Psoas muscle (tissue), 8 donors: Measurements from ENCODE around the gene TNP1. TPM values are rescaled to one million over a fixed set of nuclear protein-coding genes. Genes with fewer than 3 reads are reported as not detected.
A peak's percentile ranks its signal among the peaks of the same experiment; 100 is the strongest.

Experiments
- ATAC-seq, 4 donors: fragments of 200-7000 bp; cut with Tn5 transposase; one replicate each; pipeline ENCODE4 v1.9.1; 2020; ENCODE audit warnings: moderate library complexity in 3 of 4, mild to moderate bottlenecking in 2 of 4
- DNase-seq, 2 donors: peaks; one replicate each; pipeline ENCODE4 v3.0.0-alpha.2; 2020
- H3K27ac ChIP-seq: fragments of 200-600 bp; one replicate; pipeline ENCODE4 v1.8.0; 2022
- H3K27me3 ChIP-seq, 3 donors: fragments of 200-600 bp in 1 of 3; one replicate each; pipeline versions ENCODE4 v1.6.1 to v1.8.0; 2013 to 2022; ENCODE audit warnings: low read length in 2 of 3, mild to moderate bottlenecking in 2 of 3, moderate library complexity in 1 of 3; ENCODE audit not compliant: insufficient read depth in 3 of 3
- H3K36me3 ChIP-seq, 2 donors: fragments of 200-600 bp in 1 of 2; one replicate each; pipeline versions ENCODE4 v1.6.1 to v1.8.0; 2013 to 2022; ENCODE audit warnings: low read depth in 1 of 2, mild to moderate bottlenecking in 1 of 2, moderate library complexity in 1 of 2; ENCODE audit not compliant: insufficient read depth in 1 of 2
- H3K4me1 ChIP-seq: fragments of 200-600 bp; one replicate; pipeline ENCODE4 v1.8.0; 2022
- H3K4me3 ChIP-seq: fragments of 200-600 bp; one replicate; pipeline ENCODE4 v1.8.0; 2022; ENCODE audit warnings: mild to moderate bottlenecking
- H3K9me3 ChIP-seq: fragments of 200-600 bp; one replicate; pipeline ENCODE4 v1.8.0; 2022
- WGBS, 3 donors: extraction: QIAGEN DNeasy Blood & Tissue Kit; methylation state at CpG; one replicate each; pipeline versions ENCODE4 v1.1.6 to v1.1.7; 2013; 5-methylcytosine and 5-hydroxymethylcytosine counted together
- intact Hi-C, 2 donors: fragments of 100-400 bp; cut with DNase I; formaldehyde crosslinking; loops; one replicate each; pipeline versions ENCODE4 v1.11.0 to v1.14.2; 2022
- polyA plus RNA-seq, 3 donors: library from polyadenylated mRNA; stranded (reverse); fragments of 200-250 nt; gene quantifications; one replicate each; pipeline ENCODE4 v1.2.3, GENCODE V29; 2013
- total RNA-seq, 4 donors: library from RNA; stranded (reverse); fragmentation: NEBNext Ultra II Directional in 2 of 4; extraction: Animal tissue kit (Norgen Biotek cat#: 25700) in 2 of 4; gene quantifications; one replicate each; pipeline versions ENCODE4 v1.2.1 to v1.2.4, GENCODE V29; 2021 to 2023
- TF ChIP-seq, protein P1 (sequence below): fragments of 200-600 bp; IDR thresholded peaks from one replicate; pipeline ENCODE4 v1.8.0; 2022; ENCODE audit warnings: antibody characterized with exemption
- donor health status: healthy with polysubstance abuse.
- donor health status: DM: no; HTN: no; CAD: no; lungs with moderate emphysema.
- donor health status: Bipolar disorder and iron deficiency.
- donor health status: healthy.
- donor health status: DM: yes; HTN: yes; CAD: no.
- donor health status: DM: no; HTN: no; CAD: no.
- donor health status: DM: no; HTN: no; CAD: no.
- donor health status: DM: yes; HTN: yes; CAD: no.

Gene TNP1
- total and polyA plus RNA-seq, 7 donors = not detected

GRCh38 chr2:216856406-216857065, 3.3 kb downstream of the TNP1 start:
- intact Hi-C loops = no loop called here
- Histone ChIP-seq H3K27ac (no peak overlapping the region), H3K4me3 (no peak overlapping the region), H3K27me3 (no peaks in the 10 kb centered on the region), H3K36me3 (no peaks in the 10 kb centered on the region), H3K4me1 (peaks cover 19% of the 10 kb centered on the region), H3K9me3 (no peaks in the 10 kb centered on the region)
- 81 to 88% (median 81%) methylated on average over 5 of the region's 5 CpGs for WGBS, 3 donors
- DNase-seq = no peak
- ATAC-seq = no peak
- TF ChIP-seq, protein P1, sequence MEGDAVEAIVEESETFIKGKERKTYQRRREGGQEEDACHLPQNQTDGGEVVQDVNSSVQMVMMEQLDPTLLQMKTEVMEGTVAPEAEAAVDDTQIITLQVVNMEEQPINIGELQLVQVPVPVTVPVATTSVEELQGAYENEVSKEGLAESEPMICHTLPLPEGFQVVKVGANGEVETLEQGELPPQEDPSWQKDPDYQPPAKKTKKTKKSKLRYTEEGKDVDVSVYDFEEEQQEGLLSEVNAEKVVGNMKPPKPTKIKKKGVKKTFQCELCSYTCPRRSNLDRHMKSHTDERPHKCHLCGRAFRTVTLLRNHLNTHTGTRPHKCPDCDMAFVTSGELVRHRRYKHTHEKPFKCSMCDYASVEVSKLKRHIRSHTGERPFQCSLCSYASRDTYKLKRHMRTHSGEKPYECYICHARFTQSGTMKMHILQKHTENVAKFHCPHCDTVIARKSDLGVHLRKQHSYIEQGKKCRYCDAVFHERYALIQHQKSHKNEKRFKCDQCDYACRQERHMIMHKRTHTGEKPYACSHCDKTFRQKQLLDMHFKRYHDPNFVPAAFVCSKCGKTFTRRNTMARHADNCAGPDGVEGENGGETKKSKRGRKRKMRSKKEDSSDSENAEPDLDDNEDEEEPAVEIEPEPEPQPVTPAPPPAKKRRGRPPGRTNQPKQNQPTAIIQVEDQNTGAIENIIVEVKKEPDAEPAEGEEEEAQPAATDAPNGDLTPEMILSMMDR = no peak

- 55 to 68% (median 58%) methylated on average over 3 of the region's 3 CpGs for WGBS, 3 donors
- no peaks in the 10 kb centered on the region for H3K27me3 ChIP-seq
- peak in 3 of 4 donors; percentile 25 to 67 (median 48) for ATAC-seq
- no peaks in the 10 kb centered on the region for H3K36me3 ChIP-seq
- H3K4me3 ChIP-seq = no peak overlapping the region
- H3K27ac ChIP-seq = no peak overlapping the region
- DNase-seq = peak; percentile 36 to 80
- H3K4me1 ChIP-seq = peaks cover 19% of the 10 kb centered on the region
- TF ChIP-seq, protein P1 = no peak
- intact Hi-C loops = no loop called here
- H3K9me3 ChIP-seq = no peaks in the 10 kb centered on the region
Measured at GRCh38 chr2:216855605-216856004, 4.3 kb downstream of the TNP1 start.

DNA sequence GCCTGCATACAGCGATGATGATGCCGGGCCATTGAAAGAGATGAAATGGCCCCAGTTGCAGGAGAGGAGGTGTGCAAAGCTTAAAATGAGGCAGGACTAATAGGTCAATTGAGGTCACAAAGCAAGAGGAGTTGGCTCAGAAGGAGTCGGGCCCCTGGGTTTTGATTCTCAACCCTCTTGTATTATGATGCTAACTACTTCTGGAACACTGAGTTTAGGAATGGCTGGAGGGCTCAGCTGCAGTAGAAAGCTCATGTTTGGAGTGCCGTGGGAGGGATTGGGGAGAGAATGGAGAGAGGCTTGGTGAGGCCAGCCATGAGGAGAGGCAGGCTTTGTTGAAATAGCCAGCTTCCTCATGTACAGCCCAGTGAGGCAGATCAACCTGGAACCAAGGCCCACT, 4.8 kb downstream of the TNP1 start:
- TF ChIP-seq, protein P1 = no peak
- 89 to 93% (median 93%) methylated on average over 4 of the region's 4 CpGs for WGBS, 3 donors
- Histone ChIP-seq H3K36me3 (no peaks in the 10 kb centered on the region), H3K4me3 (no peak overlapping the region), H3K9me3 (no peaks in the 10 kb centered on the region), H3K27ac (no peak overlapping the region), H3K27me3 (no peaks in the 10 kb centered on the region), H3K4me1 (peaks cover 19% of the 10 kb centered on the region)
- DNase-seq = no peak
- ATAC-seq = peak in 1 of 4 donors; percentile 18
- intact Hi-C loops = no loop called here

GRCh38 chr2:216851486-216852090, 8.3 kb downstream of the TNP1 start:
- TF ChIP-seq, protein P1 = no peak
- no peak overlapping the region for H3K27ac ChIP-seq
- 76 to 89% (median 88%) methylated on average over 1 of the region's 1 CpG for WGBS, 3 donors
- no peak for ATAC-seq
- no peaks in the 10 kb centered on the region for H3K27me3 ChIP-seq
- DNase-seq = no peak
- no peak overlapping the region for H3K4me3 ChIP-seq
- no peaks in the 10 kb centered on the region for H3K9me3 ChIP-seq
- intact Hi-C loops = no loop called here
- H3K36me3 ChIP-seq = no peaks in the 10 kb centered on the region
- H3K4me1 ChIP-seq = peaks cover 13% of the 10 kb centered on the region
